Lower leg skin (tissue), 3 donors: ENCODE results near the gene ZNF771.

ENCODE experiments used
- CTCF ChIP-seq, 3 donors: fragments of 450-650 bp; IDR thresholded peaks; one replicate each; pipeline ENCODE4 v1.5.1; 2016; ENCODE audit warnings: antibody characterized with exemption in 3 of 3, mild to moderate bottlenecking in 3 of 3, moderate library complexity in 2 of 3
- POLR2A ChIP-seq, 2 donors: fragments of 450-650 bp; IDR thresholded peaks; one replicate each; pipeline ENCODE4 v1.6.1; 2016 to 2017; ENCODE audit warnings: antibody characterized with exemption in 2 of 2, mild to moderate bottlenecking in 1 of 2, moderate library complexity in 1 of 2

- TF ChIP-seq CTCF (IDR thresholded peaks at IDR 0.05) (no peak), POLR2A (IDR thresholded peaks at IDR 0.05) (no peak)
These were observed 41.7 kb downstream of the ZNF771 start for GRCh38 chr16:30449116-30449435.
